Measurements from ENCODE around the gene TRPC6. TPM values are rescaled to one million over a fixed set of nuclear protein-coding genes. Genes with fewer than 3 reads are reported as not detected.

The TRPC6 gene
- total and polyA plus RNA-seq, 4 donors, result 0.03 to 1.5 (median 0.17) TPM; not detected in 1

GRCh38 chr11:101582989-101583250, 887 bp downstream of the TRPC6 start:
- peaks cover 0 to 8% (median 0%) of the 10 kb centered on the region in 4 donors for H3K4me1 ChIP-seq (ENCODE audit: control insufficient read depth in 4 of 4, insufficient read depth in 4 of 4, low read length in 3 of 4)

More at GRCh38 chr11:101582989-101583250, 887 bp downstream of the TRPC6 start:
- Histone ChIP-seq H3K9me3 (ENCODE audit: control insufficient read depth in 4 of 4, low read length in 3 of 4) (peaks cover 0 to 9% (median 4%) of the 10 kb centered on the region in 4 donors), H3K36me3 (ENCODE audit: control insufficient read depth in 4 of 4, insufficient read depth in 3 of 4, low read depth in 1 of 4, low read length in 3 of 4) (no peaks in the 10 kb centered on the region), H3K4me3 (ENCODE audit: low read depth in 1 of 3, low read length in 3 of 3) (peak overlapping the region in 1 of 3 donors; percentile 24), H3K9ac (ENCODE audit: low read depth in 1 of 2, low read length in 2 of 2) (no peak overlapping the region), H3K27me3 (ENCODE audit: control insufficient read depth in 4 of 4, insufficient read depth in 4 of 4, low read length in 3 of 4) (peaks cover 0 to 12% (median 4%) of the 10 kb centered on the region in 4 donors), H3K27ac (ENCODE audit: low read depth in 1 of 2, low read length in 2 of 2) (no peak overlapping the region)
- TF ChIP-seq JUND (IDR thresholded peaks at IDR 0.05) (no peak), TAF1 (conservative IDR thresholded peaks at IDR 0.05) (no peak), YY1 (IDR thresholded peaks at IDR 0.05) (no peak), EGR1 (IDR thresholded peaks at IDR 0.05; ENCODE audit: low read depth in 2 of 2) (no peak), SP1 (IDR thresholded peaks at IDR 0.05) (no peak), HNF4G (IDR thresholded peaks at IDR 0.05) (no peak), REST (IDR thresholded peaks at IDR 0.05) (no peak), CTCF (IDR thresholded peaks at IDR 0.05; ENCODE audit: low read depth, low read length, missing input control) (no peak), RAD21 (IDR thresholded peaks at IDR 0.05) (no peak), HNF4A (conservative IDR thresholded peaks at IDR 0.05) (no peak), NR2F2 (IDR thresholded peaks at IDR 0.05) (no peak), FOXA1 (IDR thresholded peaks at IDR 0.05) (no peak), MAX (IDR thresholded peaks at IDR 0.05) (no peak), FOXA2 (IDR thresholded peaks at IDR 0.05) (no peak), ATF3 (IDR thresholded peaks at IDR 0.05) (no peak), RXRA (IDR thresholded peaks at IDR 0.05) (no peak), ZBTB33 (IDR thresholded peaks at IDR 0.05) (no peak), GABPA (IDR thresholded peaks at IDR 0.05 in 1 of 2, conservative IDR thresholded peaks at IDR 0.05 in 1 of 2) (no peak)
- WGBS, result 5% methylated on average over 19 of the region's 19 CpGs
- no peak for DNase-seq (ENCODE audit: low spot score)
